KOPT-K1 (cell line): ENCODE results near the gene AGAP1.

Source experiments
- H3K27ac ChIP-seq: fragments of 200-600 bp; sonication (generic); 2 replicates; pipeline ENCODE4 v1.5.1; 2016; ENCODE audit warnings: antibody characterized with exemption, mild to moderate bottlenecking, low read depth, low read length; ENCODE audit not compliant: poor library complexity, severe bottlenecking
- H3K36me3 ChIP-seq: fragments of 200-600 bp; sonication (generic); 2 replicates; pipeline ENCODE4 v1.5.1; 2017; ENCODE audit warnings: antibody characterized with exemption, mild to moderate bottlenecking, low read length, moderate library complexity; ENCODE audit not compliant: insufficient read depth
- H3K9me3 ChIP-seq: fragments of 200-600 bp; sonication (generic); 2 replicates; pipeline ENCODE4 v1.5.1; 2017; ENCODE audit warnings: antibody characterized with exemption, low read length, mild to moderate bottlenecking; ENCODE audit not compliant: insufficient read depth, poor library complexity, severe bottlenecking

The AGAP1 gene

GRCh38 chr2:235669983-235670962 is 176.4 kb downstream of the AGAP1 start:
- H3K27ac ChIP-seq: no peak overlapping the region
- no peaks in the 10 kb centered on the region for H3K9me3 ChIP-seq
- no peaks in the 10 kb centered on the region for H3K36me3 ChIP-seq

GRCh38 chr2:235670974-235671787 is 177.3 kb downstream of the AGAP1 start:
- Histone ChIP-seq H3K27ac (no peak overlapping the region), H3K9me3 (no peaks in the 10 kb centered on the region), H3K36me3 (no peaks in the 10 kb centered on the region)

GRCh38 chr2:235672720-235673119 is 178.9 kb downstream of the AGAP1 start:
- no peaks in the 10 kb centered on the region for H3K9me3 ChIP-seq
- H3K27ac ChIP-seq: no peak overlapping the region
- no peaks in the 10 kb centered on the region for H3K36me3 ChIP-seq

DNA sequence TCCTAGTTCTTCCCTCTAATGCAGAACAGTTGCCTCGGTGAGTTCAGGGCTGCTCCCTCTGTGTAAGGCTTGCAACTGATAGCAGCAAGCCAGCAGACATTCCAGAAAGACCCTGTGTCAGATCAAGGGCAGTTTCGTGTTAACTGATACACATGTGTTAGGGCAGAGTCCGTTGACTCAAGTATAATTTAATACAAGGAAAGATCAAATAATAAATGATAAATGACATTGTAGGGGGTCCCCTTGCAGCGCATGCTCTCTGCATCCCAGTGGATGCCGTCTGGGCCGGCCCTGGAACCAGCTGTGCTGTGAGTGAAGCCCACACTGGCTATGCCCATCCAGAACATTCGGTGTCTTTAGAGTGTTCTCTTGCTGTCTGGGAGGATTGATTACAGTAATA is 180.3 kb downstream of the AGAP1 start:
- no peaks in the 10 kb centered on the region for H3K36me3 ChIP-seq
- H3K27ac ChIP-seq: no peak overlapping the region
- H3K9me3 ChIP-seq: no peaks in the 10 kb centered on the region

DNA sequence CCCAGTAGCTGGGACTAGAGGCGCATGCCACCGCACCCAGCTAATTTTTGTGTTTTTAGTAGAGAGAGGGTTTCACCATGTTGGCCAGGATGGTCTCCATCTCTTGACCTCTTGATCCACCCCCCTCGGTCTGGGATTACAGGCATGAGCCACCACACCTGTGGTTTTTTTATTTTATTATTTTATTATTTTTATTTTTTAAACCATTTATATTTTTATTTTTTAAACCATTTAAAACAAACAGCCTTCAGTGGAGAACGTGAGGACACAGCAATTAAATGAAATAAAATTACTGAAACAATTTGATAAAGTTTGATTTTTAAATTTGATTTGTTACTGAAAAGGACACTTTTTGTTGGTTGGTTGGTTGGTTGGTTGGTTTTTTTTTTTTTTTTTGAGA is 181.0 kb downstream of the AGAP1 start:
- H3K27ac ChIP-seq: no peak overlapping the region
- no peaks in the 10 kb centered on the region for H3K36me3 ChIP-seq
- H3K9me3 ChIP-seq: no peaks in the 10 kb centered on the region

DNA sequence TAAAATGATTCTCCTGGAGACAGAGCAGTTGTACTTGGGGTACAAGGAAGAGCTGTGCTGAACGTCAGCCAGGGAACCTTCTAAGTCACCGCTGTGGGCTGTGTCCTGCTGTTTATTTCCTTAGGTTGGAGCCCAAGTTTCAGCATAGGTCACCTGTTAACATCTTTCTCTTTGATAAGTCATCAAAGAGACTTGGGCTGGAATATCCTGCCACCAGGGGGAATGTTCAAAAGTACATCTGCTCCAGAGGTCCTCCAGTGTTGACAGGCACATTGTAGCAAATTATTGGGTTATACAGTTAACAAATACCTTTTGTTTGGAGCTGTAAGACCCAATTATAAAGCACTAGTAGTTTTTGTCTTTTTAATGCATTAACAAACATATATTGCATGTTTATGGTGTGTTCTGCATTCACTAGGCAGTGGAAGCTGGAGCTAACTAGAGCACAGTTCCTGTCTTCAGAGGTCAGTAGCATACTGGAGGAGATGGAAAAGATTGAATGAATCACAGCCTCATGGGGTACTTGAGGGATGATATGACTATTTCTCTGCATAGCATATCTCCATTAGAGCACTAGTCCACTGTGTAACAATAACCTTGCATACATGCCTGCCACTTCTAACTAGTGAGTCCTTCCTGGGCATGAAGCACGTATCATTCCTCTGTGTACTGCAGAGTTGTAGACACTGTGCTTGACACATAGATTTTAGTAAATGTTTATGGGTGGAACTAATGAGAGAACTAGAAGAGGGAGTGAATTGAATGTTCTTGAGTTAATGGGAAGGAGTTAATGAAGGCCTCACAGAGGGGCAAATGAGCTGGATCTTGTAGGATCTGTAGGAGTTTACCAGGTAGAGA is 182.1 kb downstream of the AGAP1 start:
- H3K9me3 ChIP-seq: no peaks in the 10 kb centered on the region
- H3K27ac ChIP-seq: no peak overlapping the region
- H3K36me3 ChIP-seq: no peaks in the 10 kb centered on the region

- no peaks in the 10 kb centered on the region for H3K9me3 ChIP-seq
- H3K36me3 ChIP-seq: no peaks in the 10 kb centered on the region
- no peak overlapping the region for H3K27ac ChIP-seq
Measured at GRCh38 chr2:235676536-235676799, 182.6 kb downstream of the AGAP1 start.

- no peak overlapping the region for H3K27ac ChIP-seq
- H3K36me3 ChIP-seq: no peaks in the 10 kb centered on the region
- no peaks in the 10 kb centered on the region for H3K9me3 ChIP-seq
Measured at GRCh38 chr2:235677276-235677788, 183.5 kb downstream of the AGAP1 start.

GRCh38 chr2:235677937-235678336 is 184.1 kb downstream of the AGAP1 start:
- H3K27ac ChIP-seq: no peak overlapping the region
- no peaks in the 10 kb centered on the region for H3K36me3 ChIP-seq
- H3K9me3 ChIP-seq: no peaks in the 10 kb centered on the region

GRCh38 chr2:235678712-235679111 is 184.9 kb downstream of the AGAP1 start:
- Histone ChIP-seq H3K9me3 (no peaks in the 10 kb centered on the region), H3K27ac (no peak overlapping the region), H3K36me3 (no peaks in the 10 kb centered on the region)

GRCh38 chr2:235679471-235679870 is 185.6 kb downstream of the AGAP1 start:
- Histone ChIP-seq H3K27ac (no peak overlapping the region), H3K9me3 (no peaks in the 10 kb centered on the region), H3K36me3 (no peaks in the 10 kb centered on the region)

- Histone ChIP-seq H3K36me3 (no peaks in the 10 kb centered on the region), H3K9me3 (no peaks in the 10 kb centered on the region), H3K27ac (no peak overlapping the region)
Measured at GRCh38 chr2:235685024-235685721, 191.3 kb downstream of the AGAP1 start.

- Histone ChIP-seq H3K9me3 (no peaks in the 10 kb centered on the region), H3K27ac (no peak overlapping the region), H3K36me3 (no peaks in the 10 kb centered on the region)
Measured at GRCh38 chr2:235688511-235689426, 194.9 kb downstream of the AGAP1 start.
